Activated naive CD8-positive, alpha-beta T cell treated with anti-CD3 and anti-CD28 coated beads, Interleukin-2, amount 50 U/mL, for 24 hours (primary cell): ENCODE measurements around the gene SYNC.
"Not testable (repeated sequence)": the region's sequence is repeated elsewhere in the genome, so short reads cannot be mapped to it uniquely, and the experiment has no call there.

Experiments
- ATAC-seq: fragments of 150-1000 bp; cut with Tn5 transposase; one replicate; pipeline ENCODE4 v1.10.0; 2021
- DNase-seq: peaks from one replicate; pipeline ENCODE4 v3.0.0; 2021
- H3K27ac Mint-ChIP-seq: one replicate; pipeline ENCODE4 v1.8.0; 2021; ENCODE audit warnings: mild to moderate bottlenecking, mixed read lengths
- H3K27me3 Mint-ChIP-seq: one replicate; pipeline ENCODE4 v1.8.0; 2021; ENCODE audit warnings: mixed read lengths
- H3K36me3 Mint-ChIP-seq: one replicate; pipeline ENCODE4 v1.8.0; 2021; ENCODE audit warnings: low read depth, mixed read lengths
- H3K4me1 Mint-ChIP-seq: one replicate; pipeline ENCODE4 v1.8.0; 2021; ENCODE audit warnings: mixed read lengths
- H3K4me3 Mint-ChIP-seq: one replicate; pipeline ENCODE4 v1.8.0; 2021; ENCODE audit warnings: mild to moderate bottlenecking, moderate library complexity, mixed read lengths
- H3K9me3 Mint-ChIP-seq: one replicate; pipeline ENCODE4 v1.8.0; 2021; ENCODE audit warnings: mixed read lengths

SYNC gene

DNA sequence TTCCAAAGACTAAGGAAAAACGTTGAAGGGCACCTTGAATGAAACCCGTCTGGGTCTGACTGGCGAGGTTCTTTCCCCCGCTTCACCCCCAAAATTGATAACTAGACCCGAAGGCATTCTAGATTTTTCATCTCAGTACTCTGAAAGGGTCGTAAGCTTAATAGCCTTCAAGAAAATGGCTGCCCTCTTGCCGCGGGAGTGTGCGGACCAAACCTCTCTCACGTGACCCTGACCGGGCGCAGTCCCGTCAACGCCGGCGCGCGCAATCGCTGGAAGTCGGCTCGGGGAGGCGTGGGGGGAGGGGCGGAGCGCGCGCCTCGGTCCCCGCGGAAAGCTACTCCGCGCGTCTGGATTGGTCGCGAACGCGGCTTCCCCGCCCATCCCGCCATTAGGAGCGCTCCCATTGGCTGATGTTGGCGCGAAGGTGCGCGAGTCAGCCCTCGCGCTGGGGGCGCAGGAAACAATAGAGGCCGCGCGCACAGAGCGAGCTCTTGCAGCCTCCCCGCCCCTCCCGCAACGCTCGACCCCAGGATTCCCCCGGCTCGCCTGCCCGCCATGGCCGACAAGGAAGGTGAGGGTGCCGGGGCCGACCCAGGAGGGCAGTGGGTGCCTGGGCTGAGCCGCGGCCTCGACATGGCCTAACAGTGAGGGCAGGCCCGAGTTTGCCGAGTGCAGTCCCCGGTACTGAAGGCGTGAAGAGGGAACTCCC is 51.7 kb downstream of the SYNC start, which contains the start of gene RBBP4:
Gene RBBP4, plus strand, starts transcription at position 457 of the 709 bp plus-strand sequence. Its CDS starts 99 bp downstream, at position 556.
- Mint-ChIP-seq H3K4me1 (peaks cover 72% of the 10 kb centered on the region), H3K27ac (peak within 1 kb of the TSS; percentile 100), H3K36me3 (peaks cover 48% of the 10 kb centered on the region), H3K9me3 (no peaks in the 10 kb centered on the region), H3K4me3 (peak within 1 kb of the TSS; percentile 100), H3K27me3 (no peaks in the 10 kb centered on the region)
- ATAC-seq = peak; percentile 93
- DNase-seq = peak; percentile 99

DNA sequence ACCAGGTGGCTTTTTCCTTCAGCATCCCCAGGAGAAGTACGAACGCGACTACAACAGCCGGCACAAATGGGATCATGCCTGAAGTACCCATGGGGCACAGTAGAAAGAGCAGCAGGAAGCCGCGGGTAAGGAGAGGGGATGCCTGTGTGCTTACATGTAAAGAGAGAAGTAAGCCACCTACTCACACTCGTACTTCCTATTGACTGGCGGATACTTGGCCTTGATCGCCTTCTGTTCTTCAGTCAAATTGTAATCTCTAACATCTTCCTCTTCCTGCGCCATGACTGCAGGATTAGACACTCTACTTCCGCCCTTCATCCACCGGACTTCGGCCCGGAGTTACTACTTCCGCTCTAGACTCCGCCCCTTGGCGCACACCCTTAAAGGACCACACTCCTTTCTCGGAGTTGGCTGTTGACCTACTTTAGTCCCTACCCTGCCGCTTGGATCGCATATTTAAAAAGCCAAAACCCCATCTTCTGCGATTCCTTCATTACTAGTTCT is 52.3 kb downstream of the SYNC start, which contains the start of gene ZBTB8OS:
Gene ZBTB8OS, minus strand, starts transcription at position 303 of the 504 bp plus-strand sequence. Its CDS starts 21 bp downstream, at position 282.
- Mint-ChIP-seq H3K27me3 (no peaks in the 10 kb centered on the region), H3K4me1 (peaks cover 67% of the 10 kb centered on the region), H3K36me3 (peaks cover 46% of the 10 kb centered on the region), H3K9me3 (no peaks in the 10 kb centered on the region), H3K27ac (peak within 1 kb of the TSS; percentile 100), H3K4me3 (peak within 1 kb of the TSS; percentile 100)
- DNase-seq = peak; percentile 86
- peak; percentile 85 for ATAC-seq

DNA sequence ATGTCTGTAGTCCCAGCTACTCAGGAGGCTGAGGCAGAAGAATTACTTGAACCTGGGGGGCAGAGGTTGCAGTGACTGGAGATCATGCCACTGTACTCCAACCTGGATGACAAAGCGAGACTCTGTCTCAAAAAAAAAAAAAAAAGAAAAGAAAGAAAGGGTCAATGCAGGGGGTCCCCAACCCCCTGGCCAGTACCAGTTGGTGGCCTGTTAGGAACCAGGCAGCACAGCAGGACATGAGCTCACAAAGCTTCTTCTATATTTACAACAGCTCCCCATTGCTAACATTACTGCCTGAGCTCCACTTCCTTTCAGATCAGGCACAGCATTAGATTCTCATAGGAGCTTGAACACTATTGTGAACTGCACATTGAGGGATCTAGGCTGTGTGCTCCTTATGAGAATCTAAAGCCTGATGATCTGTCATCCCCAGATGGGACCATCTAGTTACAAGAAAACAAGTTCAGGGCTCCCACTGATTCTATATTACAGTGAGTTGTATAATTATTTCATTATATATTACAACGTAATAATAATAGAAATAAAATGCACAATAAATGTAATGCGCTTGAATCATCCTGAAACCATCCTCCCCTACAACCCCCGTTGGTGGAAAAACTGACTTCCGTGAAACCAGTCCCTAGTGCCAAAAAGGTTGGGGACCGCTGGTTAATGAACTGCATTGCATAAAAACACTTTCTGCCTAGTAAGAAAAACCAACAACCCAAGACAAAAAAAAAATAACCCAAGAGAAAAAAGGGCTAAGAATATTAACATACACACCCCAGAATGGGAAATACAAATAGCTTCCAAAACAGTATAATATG is 55.0 kb downstream of the SYNC start:
- H3K27ac Mint-ChIP-seq = peak overlapping the region; percentile 87
- peaks cover 43% of the 10 kb centered on the region for H3K4me1 Mint-ChIP-seq
- ATAC-seq = no peak
- H3K36me3 Mint-ChIP-seq = peaks cover 24% of the 10 kb centered on the region
- no peaks in the 10 kb centered on the region for H3K27me3 Mint-ChIP-seq
- no peak for DNase-seq
- H3K9me3 Mint-ChIP-seq = no peaks in the 10 kb centered on the region
- H3K4me3 Mint-ChIP-seq = peak overlapping the region; percentile 100

DNA sequence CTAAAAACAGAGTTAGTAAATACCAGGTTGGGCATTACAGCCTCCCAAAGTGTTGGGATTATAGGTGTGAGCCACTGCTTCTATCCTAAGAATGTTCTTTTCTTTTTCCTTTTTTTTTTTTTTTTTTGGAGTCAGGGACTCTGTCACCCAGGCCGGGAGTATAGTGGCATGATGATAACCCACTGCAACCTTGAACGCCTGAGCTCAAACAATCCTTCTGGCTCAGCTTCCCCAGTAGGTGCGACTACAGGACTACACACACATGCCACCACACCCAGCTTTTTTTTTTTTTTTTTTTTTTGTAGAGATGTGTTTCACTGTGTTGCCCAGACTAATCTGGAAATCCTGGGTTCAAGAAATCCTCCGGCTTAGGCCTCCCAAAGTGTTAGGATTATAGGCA is 58.1 kb downstream of the SYNC start:
- H3K4me1 Mint-ChIP-seq = peaks cover 23% of the 10 kb centered on the region
- DNase-seq (no peak), ATAC-seq (no peak)
- H3K27me3 Mint-ChIP-seq = no peaks in the 10 kb centered on the region
- H3K36me3 Mint-ChIP-seq = peaks cover 13% of the 10 kb centered on the region
- H3K4me3 Mint-ChIP-seq = no peak overlapping the region
- no peaks in the 10 kb centered on the region for H3K9me3 Mint-ChIP-seq
- no peak overlapping the region for H3K27ac Mint-ChIP-seq

DNA sequence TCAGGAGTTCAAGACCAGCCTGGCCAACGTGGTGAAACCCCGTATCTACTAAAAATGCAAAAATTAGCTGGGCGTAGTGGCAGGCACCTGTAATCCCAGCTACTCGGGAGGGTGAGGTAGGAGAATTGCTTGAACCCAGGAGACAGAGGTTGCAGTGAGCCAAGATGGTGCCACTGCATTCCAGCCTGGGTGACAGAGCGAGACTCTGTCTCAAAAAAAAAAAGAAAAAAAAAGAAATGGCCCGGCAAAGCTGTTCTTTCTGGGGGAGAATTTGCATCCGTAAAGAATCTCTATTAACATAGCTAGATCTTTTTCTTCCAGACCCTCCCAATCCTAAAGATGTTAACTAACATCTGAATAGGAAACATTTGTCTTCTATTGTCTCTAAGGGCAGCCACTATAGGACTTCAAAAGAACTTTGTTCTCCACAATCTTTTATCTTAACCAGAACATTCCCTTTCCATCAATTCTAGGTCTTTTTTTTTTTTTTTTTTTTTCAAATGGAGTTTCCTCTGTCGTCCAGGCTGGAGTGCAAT is 60.2 kb downstream of the SYNC start:
- not testable (repeated sequence) for DNase-seq, ATAC-seq, H3K27me3 Mint-ChIP-seq, H3K4me3 Mint-ChIP-seq, H3K4me1 Mint-ChIP-seq, H3K9me3 Mint-ChIP-seq, H3K27ac Mint-ChIP-seq
- H3K36me3 Mint-ChIP-seq = peaks cover 10% of the 10 kb centered on the region

DNA sequence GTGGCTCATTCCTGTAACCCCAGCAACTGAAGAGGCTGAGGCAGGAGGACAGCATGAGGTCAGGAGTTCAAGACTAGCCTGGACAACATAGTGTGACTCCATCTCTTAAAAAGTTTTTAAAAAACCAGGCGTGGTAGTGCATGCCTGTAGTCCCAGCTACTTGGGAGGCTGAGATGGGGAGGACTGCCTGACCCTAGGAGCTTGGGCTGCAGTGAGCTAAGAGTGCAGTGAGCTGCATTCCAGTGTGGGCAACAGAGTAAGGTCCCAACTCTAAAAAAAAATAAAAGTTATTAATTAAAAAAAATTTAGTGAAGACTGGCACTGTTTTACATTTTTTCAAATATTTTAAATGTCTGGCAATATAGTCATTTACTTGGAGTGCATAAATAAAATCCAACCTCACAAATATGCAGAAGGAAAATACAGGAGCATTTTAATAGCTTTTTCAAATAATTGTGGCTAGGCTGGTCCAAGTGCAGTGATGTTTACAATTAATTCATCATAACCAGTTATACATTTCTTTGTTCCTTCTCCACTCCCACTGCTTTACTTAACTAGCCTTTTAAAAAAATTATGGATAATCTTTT is 63.0 kb downstream of the SYNC start:
- Mint-ChIP-seq H3K27me3 (no peaks in the 10 kb centered on the region), H3K4me3 (no peak overlapping the region), H3K4me1 (no peaks in the 10 kb centered on the region), H3K27ac (no peak overlapping the region), H3K9me3 (no peaks in the 10 kb centered on the region), H3K36me3 (peaks cover 8% of the 10 kb centered on the region)
- no peak for ATAC-seq
- no peak for DNase-seq

DNA sequence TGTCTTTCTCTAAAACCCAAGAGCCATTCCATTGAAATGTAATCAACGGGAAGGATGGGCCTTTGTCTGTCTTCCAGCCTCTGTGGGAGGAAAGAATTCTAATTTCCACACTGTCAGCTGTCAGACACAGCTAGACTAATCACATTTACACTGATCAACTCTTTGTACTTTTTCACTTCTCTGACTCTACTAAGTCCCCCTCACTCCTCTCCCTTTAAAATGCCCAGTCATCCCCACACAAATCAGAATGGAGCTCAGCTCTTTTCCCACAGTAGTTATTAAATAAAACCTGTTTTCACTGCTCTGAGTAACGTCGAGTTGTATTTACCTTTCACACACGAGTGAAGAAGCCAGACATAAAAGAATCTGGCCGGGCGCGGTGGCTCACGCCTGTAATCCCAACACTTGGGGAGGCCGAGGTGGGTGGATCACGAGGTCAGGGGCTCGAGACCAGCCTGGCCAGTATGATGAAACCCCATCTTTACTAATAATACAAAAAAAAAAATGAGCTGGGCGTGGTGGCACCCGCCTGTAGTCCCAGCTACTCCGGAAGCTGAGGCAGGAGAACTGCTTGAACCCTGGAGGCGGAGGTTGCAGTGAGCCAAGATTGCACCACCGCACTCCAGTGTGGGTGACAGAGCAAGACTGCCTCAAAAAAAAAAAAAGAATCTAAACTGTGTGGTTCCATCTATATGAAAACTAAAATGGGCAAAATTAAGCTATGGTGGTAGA is 65.5 kb downstream of the SYNC start:
- DNase-seq (no peak), ATAC-seq (no peak)
- H3K4me1 Mint-ChIP-seq = no peaks in the 10 kb centered on the region
- no peak overlapping the region for H3K27ac Mint-ChIP-seq
- no peak overlapping the region for H3K4me3 Mint-ChIP-seq
- no peaks in the 10 kb centered on the region for H3K9me3 Mint-ChIP-seq
- H3K36me3 Mint-ChIP-seq = peaks cover 16% of the 10 kb centered on the region
- no peaks in the 10 kb centered on the region for H3K27me3 Mint-ChIP-seq

DNA sequence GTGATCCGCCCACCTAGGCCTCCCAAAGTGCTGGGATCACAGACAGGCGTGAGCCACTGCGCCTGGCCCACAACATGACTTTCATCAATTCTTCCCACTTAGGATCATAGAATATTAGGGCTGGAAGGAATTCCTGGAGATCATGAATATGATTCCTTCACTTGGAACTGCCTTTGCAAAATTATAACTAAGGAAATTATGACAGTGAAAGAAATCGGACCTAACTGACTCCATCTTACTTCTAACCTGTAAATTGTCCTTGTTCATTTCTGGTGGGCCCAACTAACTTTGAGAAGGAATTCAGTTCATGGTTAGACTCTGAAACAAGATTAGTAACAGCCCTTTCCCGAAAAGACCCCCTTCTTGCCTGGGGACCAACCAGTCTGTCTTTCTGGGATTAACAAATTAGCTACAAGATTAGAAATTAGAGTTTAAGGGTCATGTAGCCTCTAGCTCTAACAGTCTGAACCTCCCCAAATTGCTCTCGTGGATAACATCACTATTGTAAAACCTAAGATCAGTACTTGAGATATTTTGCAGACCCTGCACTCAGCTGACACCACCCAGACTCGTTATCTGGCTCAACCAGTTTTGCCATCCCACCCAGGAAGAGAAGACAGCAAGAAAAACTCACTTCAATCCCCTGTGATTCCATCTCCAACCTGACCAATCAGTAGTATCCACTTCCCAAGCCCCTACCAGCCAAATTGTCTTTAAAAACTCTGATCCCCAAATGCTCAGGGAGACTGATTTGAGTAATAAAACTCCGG is 66.9 kb downstream of the SYNC start:
- H3K27me3 Mint-ChIP-seq = no peaks in the 10 kb centered on the region
- H3K9me3 Mint-ChIP-seq = no peaks in the 10 kb centered on the region
- H3K36me3 Mint-ChIP-seq = peaks cover 20% of the 10 kb centered on the region
- no peak overlapping the region for H3K4me3 Mint-ChIP-seq
- DNase-seq = no peak
- ATAC-seq = no peak
- H3K27ac Mint-ChIP-seq = peak overlapping the region; percentile 16
- H3K4me1 Mint-ChIP-seq = no peaks in the 10 kb centered on the region

DNA sequence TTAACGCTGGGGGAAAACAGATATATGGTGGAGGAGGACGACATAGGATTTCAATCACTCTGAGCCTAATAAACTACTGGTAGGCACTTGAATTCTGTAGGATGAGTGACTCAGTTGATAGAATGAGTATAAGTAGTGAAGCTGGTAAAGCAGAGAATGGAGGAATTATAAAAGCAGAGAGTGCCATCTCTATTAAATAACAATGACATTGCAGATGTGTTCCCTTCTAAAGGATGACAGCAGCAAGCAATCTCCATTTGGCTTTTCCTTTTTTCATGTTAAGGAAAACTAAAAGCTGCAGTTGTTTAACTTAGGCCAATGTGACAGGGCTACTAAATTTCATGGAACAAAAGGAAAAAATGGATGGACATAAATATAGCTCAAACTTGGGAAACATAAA is 69.7 kb downstream of the SYNC start:
- H3K27ac Mint-ChIP-seq = no peak overlapping the region
- peaks cover 9% of the 10 kb centered on the region for H3K4me1 Mint-ChIP-seq
- peaks cover 21% of the 10 kb centered on the region for H3K36me3 Mint-ChIP-seq
- no peak overlapping the region for H3K4me3 Mint-ChIP-seq
- no peak for ATAC-seq
- no peaks in the 10 kb centered on the region for H3K9me3 Mint-ChIP-seq
- no peak for DNase-seq
- no peaks in the 10 kb centered on the region for H3K27me3 Mint-ChIP-seq

DNA sequence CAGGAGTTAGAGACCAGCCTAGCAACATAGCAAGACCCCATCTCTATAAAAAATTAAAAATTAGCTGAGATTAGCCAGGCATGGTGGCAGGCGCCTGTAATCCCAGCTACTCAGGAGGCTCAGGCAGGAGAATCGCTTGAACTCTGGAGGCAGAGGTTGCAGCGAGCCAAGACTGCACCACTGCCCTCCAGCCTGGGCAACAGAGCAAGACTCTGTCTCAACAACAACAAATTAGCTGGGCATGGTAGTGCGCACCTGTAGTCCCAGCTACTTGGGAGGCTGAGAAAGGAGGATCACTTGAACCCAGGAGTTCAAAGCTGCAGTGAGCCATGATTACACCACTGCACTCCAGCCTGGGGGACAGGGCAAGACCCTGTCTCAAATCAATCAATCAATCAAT is 72.4 kb downstream of the SYNC start:
- H3K4me3 Mint-ChIP-seq, DNase-seq, H3K27ac Mint-ChIP-seq, ATAC-seq, H3K27me3 Mint-ChIP-seq, H3K9me3 Mint-ChIP-seq: not testable (repeated sequence)
- H3K36me3 Mint-ChIP-seq = peaks cover 34% of the 10 kb centered on the region
- peaks cover 21% of the 10 kb centered on the region for H3K4me1 Mint-ChIP-seq
